GM12872 (cell line): Measurements from ENCODE around the gene CREB3L2.

Experiments used
- TF ChIP-seq, protein P1 (sequence below): IDR thresholded peaks from 3 replicates; pipeline ENCODE4 v1.5.1; 2011; ENCODE audit warnings: low read depth, mild to moderate bottlenecking, low read length, moderate library complexity; ENCODE audit not compliant: insufficient read depth

The CREB3L2 gene

DNA sequence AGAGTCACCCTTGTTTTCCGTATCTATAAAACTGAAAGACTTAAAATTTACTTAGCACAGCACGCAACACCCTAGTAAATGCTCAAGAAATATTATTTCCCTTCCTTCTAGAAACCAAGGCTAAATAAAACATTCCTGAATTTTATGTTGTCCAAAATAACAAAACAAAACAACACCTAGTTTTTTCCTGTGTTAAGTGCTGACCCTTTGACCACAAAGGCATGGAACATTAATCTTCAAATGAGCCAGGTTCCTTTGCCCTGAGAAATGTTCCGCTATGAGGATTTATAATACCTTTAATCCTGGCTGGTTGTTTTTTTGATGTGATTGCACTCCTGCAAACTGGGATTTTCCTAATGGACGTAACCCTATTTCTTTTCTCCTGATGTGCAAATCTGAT is 126.1 kb downstream of the CREB3L2 start:
- TF ChIP-seq, protein P1, sequence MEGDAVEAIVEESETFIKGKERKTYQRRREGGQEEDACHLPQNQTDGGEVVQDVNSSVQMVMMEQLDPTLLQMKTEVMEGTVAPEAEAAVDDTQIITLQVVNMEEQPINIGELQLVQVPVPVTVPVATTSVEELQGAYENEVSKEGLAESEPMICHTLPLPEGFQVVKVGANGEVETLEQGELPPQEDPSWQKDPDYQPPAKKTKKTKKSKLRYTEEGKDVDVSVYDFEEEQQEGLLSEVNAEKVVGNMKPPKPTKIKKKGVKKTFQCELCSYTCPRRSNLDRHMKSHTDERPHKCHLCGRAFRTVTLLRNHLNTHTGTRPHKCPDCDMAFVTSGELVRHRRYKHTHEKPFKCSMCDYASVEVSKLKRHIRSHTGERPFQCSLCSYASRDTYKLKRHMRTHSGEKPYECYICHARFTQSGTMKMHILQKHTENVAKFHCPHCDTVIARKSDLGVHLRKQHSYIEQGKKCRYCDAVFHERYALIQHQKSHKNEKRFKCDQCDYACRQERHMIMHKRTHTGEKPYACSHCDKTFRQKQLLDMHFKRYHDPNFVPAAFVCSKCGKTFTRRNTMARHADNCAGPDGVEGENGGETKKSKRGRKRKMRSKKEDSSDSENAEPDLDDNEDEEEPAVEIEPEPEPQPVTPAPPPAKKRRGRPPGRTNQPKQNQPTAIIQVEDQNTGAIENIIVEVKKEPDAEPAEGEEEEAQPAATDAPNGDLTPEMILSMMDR: no peak

DNA sequence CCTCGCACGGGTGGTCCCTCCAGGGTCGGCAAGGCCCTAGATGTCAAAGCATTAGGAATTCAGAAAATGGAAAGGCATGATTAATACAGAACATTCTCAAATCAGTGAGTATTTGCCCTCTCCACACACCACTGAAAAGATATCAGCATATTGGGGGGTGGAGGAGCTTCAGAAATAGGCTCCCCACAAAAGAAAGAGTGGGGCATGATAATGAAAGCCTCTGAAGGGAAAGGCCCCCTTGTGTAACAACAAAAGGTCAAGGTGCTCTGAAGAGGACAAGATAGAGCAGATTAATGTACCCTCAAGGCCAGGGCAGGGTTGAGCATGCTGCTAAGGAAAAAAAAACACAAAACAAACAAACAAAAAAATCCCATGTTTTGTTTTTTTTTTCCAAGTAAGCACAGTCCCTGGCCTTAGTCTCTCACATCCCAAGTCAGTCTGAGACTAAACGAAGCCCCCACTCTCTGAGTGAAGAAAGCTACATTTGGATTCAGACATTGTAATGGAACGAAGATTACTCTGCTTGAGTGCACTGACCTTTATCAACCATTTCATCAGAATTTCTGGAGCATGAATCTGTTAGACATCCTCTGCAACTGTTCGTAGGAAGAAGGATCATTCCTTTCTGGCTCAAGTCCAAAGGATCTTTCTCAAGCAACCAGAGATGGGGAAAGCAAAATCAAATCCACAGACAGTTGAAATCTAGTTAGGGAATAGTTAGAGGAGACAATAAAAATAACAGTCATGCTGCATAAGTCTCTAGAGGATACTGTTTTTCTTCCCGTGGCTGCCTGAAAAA is 127.7 kb downstream of the CREB3L2 start:
- TF ChIP-seq, protein P1: no peak

DNA sequence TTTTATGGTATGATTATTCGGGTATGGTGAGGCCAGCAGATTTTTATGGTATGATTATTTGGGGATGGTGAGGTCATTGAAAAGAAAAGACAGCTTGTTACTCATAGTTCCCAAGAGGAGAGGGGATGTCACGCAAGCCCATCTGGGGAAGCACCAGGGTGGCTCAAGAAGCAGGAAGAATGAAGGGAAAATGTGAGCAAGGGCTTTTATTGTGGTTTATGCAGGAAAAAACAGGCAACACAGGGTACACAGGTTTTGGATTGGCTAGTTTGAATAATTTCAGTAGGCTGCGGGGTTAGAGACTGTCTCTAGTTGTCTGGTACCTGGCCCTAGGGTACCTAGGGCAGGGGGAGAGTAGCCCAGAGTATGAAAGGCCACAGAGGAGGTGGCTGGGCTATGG is 128.4 kb downstream of the CREB3L2 start:
- TF ChIP-seq, protein P1: no peak

DNA sequence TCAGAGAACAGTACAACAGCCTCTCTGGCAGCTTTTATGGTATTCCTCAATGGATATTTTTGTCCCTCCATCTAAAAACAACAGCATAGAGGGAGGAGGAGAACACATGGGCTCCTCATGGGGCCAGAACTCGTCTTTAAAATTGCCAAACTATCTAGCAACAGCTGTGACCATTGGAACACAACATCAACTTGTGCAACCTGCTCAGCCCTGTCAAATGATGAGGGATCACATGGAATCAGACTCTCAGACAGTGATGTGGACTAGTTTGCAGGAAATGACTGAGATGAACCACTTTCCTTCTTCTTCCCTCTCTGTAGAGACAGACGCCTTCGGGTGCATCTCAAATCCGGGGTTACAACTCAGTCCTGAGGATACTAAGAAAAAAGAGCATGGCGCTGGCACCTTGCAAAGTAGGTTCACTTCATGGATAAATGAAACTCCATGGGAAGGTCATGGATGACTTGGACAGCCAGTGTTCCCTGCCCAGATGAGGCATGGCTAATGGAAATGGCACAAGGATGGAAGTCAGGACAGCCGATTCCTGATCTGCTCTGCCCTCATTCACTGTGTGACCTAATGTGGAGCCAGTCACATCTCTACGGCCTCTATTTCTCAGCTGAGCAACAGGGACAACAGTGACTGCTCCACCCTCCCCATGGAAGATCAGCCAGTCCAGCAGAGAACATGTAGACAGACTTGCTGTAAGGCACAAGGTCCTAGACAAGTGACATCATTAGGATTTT is 130.5 kb downstream of the CREB3L2 start:
- TF ChIP-seq, protein P1: no peak

DNA sequence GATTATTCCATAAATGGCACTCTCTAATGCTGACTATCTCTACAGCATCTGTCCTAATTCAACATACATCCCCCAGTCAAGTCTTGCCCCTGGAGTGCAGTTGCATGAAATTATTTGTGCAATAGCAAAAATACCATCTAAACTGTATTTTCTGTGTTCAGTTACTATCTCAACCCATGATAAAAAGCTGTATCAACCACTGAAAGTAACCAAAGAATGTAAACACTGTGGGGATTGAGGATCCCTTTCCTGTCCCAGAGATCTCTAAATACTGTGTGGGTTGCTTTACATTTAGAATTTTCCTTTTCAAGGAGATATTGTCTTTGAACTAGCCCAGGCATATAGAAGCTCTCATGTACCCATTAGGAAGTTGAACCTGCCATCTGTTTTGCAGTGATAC is 131.2 kb downstream of the CREB3L2 start:
- TF ChIP-seq, protein P1: no peak

DNA sequence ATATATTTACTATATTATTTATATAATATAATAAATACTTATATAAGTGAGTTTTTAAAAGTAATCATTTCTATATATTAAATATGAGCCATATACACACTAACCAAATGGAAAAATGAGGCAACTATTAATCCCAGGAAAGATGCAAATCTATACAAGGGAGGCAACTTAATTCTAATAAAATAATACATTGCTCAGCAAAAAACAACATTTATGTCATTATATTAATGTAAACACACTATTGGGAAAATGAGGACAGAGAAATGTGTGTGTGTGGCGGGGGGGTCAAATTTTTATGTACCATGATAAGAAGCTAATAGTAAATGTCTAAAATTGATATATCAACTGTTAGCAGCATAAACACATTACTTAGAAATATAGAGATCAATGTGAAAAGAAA is 131.8 kb downstream of the CREB3L2 start:
- TF ChIP-seq, protein P1: no peak

DNA sequence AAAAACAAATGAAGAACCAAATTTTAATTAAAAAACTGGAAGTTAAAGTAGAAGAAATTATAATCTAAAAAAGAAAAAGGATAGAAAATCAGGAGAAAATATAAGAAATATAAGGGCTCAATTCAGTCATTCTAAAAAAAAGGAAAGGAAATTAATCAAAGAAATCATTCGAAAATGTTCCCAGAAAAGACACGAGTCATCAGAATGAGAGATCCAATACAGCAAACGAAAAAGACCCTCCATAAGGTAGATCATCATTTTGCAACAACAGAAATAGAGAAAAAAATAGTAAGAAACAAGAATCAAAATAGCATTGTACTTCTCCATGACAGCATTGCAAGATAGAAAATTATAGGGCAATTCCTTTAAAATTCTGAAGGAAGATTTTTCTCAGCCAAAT is 132.6 kb downstream of the CREB3L2 start:
- TF ChIP-seq, protein P1: no peak
